NAMALWA (cell line): ENCODE measurements around the gene FMO5.
"Not testable (repeated sequence)": the region's sequence is repeated elsewhere in the genome, so short reads cannot be mapped to it uniquely, and the experiment has no call there.

ENCODE experiments used
- DNase-seq: peaks from one replicate; pipeline ENCODE4 v3.0.0-alpha.2; 2015; ENCODE audit warnings: low spot score

The FMO5 gene

GRCh38 chr1:147238925-147239820, 14.0 kb upstream of the FMO5 start:
- no peak for DNase-seq

GRCh38 chr1:147238053-147238902, 13.1 kb upstream of the FMO5 start:
- DNase-seq = no peak

- DNase-seq = no peak
These were observed 12.0 kb upstream of the FMO5 start for GRCh38 chr1:147236959-147237791.

GRCh38 chr1:147236448-147236847, 11.3 kb upstream of the FMO5 start:
- DNase-seq = no peak

GRCh38 chr1:147235822-147236221, 10.7 kb upstream of the FMO5 start:
- no peak for DNase-seq

- DNase-seq = not testable (repeated sequence)
These were observed 8.8 kb upstream of the FMO5 start for GRCh38 chr1:147233903-147234302.

GRCh38 chr1:147231032-147231431, 5.9 kb upstream of the FMO5 start:
- not testable (repeated sequence) for DNase-seq

- DNase-seq = no peak
These were observed 1.2 kb downstream of the FMO5 start for GRCh38 chr1:147223740-147224615.

- no peak for DNase-seq
These were observed 6.5 kb downstream of the FMO5 start for GRCh38 chr1:147218606-147219005.

- no peak for DNase-seq
These were observed 8.0 kb downstream of the FMO5 start for GRCh38 chr1:147217141-147217540.

- DNase-seq = no peak
These were observed 9.0 kb downstream of the FMO5 start for GRCh38 chr1:147216124-147216523.

- no peak for DNase-seq
These were observed 9.6 kb downstream of the FMO5 start for GRCh38 chr1:147215540-147215916.

GRCh38 chr1:147214842-147215539, 10.1 kb downstream of the FMO5 start:
- DNase-seq = no peak

- DNase-seq = no peak
These were observed 10.8 kb downstream of the FMO5 start for GRCh38 chr1:147214325-147214724.

- no peak for DNase-seq
These were observed 11.9 kb downstream of the FMO5 start for GRCh38 chr1:147213271-147213670.

GRCh38 chr1:147211577-147211976, 13.6 kb downstream of the FMO5 start:
- no peak for DNase-seq

- DNase-seq = no peak
These were observed 14.2 kb downstream of the FMO5 start for GRCh38 chr1:147210987-147211386.

GRCh38 chr1:147209825-147210821, 15.0 kb downstream of the FMO5 start:
- no peak for DNase-seq

- no peak for DNase-seq
These were observed 16.5 kb downstream of the FMO5 start for GRCh38 chr1:147208619-147209018.
